Cardiac fibroblast (primary cell): ENCODE measurements around the gene HSBP1L1.
A peak's percentile ranks its signal among the peaks of the same experiment; 100 is the strongest.

Experiments used
- DNase-seq, 2 donors: peaks; one replicate each; pipeline versions ENCODE4 v3.0.0 to v3.0.0-alpha.2; 2010; ENCODE audit warnings: low read depth in 2 of 2
- H3K4me3 ChIP-seq, 2 donors: replicated peaks in 1 of 2; 1 replicate in 1 of 2; 2 replicates in 1 of 2; pipeline ENCODE4 v1.5.1; 2011; ENCODE audit warnings: low read depth in 2 of 2, low read length in 2 of 2, mild to moderate bottlenecking in 2 of 2, moderate library complexity in 1 of 2
- TF ChIP-seq, protein P1 (sequence below): IDR thresholded peaks from one replicate; pipeline ENCODE4 v1.5.1; 2011; ENCODE audit warnings: low read depth, mild to moderate bottlenecking, low read length, inconsistent platforms

The HSBP1L1 gene

DNA sequence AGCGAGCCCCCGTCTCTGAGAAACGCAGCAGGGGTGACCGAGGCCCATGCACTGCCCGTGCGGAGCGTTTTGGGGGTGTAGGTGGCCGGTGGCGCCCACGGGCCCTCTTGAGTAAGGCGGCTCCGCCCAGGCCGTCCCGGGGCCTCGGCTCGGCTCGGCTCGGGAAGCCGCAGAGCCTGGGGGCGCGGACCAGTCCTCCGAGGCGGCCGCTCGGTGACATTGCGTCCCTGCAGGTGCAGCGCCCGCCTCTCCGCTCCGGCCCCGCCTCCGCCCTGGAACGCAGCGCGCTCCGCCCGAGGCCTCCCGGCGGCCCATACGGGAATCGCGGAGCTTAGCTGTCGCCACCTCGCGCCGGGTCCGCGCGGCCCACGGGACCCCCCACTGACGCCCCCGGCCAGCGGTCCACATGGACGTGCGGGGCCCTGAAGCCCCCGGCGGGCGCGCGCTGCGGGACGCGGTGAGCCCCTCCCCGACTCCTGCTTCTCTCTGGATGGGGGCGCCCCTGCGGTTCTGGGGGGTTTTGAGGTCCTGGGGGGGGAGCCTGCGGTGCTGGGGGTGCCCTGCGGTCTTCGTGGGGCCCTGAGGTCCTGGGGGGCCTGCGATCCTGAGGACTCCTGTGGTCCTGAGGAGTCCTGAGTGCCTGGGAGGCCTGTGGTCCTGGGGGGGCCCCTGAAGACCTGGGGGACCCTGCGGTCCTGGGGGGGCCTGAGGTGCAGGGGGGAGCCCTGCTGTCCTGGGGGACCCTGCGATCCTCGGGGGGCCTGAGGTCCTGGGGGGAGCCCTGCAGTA lies at the start of gene HSBP1L1:
Gene HSBP1L1 (plus strand): TSS at position 314 of the 789 bp plus-strand sequence. CDS start 93 bp downstream, at position 407.
- DNase-seq = peak; percentile 27 to 51
- TF ChIP-seq, protein P1, sequence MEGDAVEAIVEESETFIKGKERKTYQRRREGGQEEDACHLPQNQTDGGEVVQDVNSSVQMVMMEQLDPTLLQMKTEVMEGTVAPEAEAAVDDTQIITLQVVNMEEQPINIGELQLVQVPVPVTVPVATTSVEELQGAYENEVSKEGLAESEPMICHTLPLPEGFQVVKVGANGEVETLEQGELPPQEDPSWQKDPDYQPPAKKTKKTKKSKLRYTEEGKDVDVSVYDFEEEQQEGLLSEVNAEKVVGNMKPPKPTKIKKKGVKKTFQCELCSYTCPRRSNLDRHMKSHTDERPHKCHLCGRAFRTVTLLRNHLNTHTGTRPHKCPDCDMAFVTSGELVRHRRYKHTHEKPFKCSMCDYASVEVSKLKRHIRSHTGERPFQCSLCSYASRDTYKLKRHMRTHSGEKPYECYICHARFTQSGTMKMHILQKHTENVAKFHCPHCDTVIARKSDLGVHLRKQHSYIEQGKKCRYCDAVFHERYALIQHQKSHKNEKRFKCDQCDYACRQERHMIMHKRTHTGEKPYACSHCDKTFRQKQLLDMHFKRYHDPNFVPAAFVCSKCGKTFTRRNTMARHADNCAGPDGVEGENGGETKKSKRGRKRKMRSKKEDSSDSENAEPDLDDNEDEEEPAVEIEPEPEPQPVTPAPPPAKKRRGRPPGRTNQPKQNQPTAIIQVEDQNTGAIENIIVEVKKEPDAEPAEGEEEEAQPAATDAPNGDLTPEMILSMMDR = no peak

DNA sequence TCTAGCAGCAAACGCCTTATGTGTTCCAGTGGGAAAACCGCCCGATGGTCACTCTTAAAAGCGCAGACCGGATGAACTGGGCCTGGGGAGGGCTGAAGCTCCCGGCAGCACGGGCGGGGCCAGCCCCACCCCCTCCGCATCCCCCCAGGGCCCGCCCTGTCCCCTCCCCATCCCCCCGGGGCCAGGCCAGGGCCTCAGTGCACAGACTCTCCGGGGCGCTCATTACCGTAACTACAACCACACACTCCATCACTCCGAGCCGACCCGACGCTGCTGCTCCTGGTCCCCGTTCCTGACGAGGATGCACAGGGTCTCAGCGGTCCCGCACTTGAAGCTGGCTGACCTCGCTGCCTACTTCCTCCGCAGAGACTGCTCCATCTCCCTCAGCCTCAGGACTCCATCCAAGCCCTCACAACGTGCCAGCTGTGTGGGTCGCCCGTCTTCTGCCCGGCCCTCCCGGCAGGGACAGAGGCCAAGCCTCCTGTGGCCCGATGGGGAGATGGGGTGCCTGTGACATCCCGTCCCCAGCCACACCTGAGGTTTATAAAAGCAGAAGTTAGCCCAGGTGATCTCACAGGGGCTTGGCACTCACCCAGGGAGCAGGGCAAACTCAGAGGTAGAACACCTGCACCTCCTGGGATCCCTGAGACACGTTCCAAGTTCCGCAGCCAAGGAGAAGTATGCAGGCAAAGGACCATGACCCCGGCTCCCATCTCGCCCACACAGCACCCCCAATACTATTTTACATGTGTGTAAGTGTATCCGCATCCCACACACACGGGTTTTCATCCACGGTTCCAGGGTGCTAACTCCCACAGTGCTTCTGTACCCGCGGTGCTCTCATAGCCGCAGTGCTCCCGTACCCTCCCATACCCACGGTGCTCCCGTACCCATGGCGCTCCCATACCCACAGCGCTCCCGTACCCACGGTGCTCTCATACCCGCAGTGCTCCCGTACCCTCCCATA lies 49.0 kb upstream of the HSBP1L1 start:
- TF ChIP-seq, protein P1 = no peak
- no peak for DNase-seq

More for the DNA sequence above, at the start of gene HSBP1L1:
- peak within 1 kb of the TSS; percentile 61 to 68 for H3K4me3 ChIP-seq

DNA sequence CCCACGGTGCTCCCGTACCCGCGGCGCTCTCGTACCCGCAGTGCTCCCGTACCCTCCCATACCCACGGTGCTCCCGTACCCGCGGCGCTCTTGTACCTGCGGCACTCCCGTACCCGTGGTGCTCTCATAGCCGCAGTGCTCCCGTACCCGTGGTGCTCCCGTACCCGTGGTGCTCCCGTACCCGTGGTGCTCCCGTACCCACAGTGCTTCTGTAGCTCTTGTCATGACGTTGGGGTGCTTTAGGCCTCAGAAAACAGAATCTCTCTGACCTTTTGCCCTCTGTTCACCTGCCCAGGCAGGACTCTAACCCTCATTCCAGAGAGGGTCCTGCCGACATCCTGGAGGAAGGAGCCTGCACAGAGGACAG lies 48.3 kb upstream of the HSBP1L1 start:
- DNase-seq = no peak
- TF ChIP-seq, protein P1 = no peak
- no peak overlapping the region for H3K4me3 ChIP-seq

More for the DNA sequence above, 49.0 kb upstream of the HSBP1L1 start:
- H3K4me3 ChIP-seq = no peak overlapping the region

DNA sequence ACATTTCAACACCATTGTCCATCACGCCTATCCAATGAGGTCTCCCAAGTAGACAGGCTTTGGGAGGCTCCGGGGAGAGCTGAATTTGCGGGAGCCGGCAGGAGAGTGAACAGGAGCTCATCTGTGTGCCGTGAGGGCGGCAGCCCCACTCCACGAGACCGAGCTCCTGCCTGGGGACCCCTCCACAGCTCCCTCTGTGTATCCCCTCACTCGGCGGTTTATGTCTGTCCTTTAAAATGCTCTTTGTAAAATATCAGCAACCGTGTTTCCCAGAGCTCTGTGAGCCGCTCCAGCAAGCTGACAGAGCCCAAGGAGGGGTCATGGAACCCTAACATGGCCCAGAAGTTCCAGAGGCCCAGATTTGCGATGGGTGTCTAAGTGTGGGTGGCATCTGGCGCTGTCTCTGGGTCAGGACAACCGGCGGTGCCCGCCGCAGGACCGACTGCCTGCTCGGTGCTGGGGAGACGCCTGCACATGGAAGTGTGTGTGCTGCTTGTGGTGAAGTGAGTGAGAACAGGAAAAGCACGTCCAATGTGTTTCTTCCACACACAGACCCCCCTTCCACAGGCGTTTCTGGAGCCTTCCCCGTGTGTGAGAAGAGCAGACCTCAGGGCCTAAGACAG lies 47.8 kb upstream of the HSBP1L1 start:
- TF ChIP-seq, protein P1 = no peak
- no peak overlapping the region for H3K4me3 ChIP-seq
- no peak for DNase-seq

DNA sequence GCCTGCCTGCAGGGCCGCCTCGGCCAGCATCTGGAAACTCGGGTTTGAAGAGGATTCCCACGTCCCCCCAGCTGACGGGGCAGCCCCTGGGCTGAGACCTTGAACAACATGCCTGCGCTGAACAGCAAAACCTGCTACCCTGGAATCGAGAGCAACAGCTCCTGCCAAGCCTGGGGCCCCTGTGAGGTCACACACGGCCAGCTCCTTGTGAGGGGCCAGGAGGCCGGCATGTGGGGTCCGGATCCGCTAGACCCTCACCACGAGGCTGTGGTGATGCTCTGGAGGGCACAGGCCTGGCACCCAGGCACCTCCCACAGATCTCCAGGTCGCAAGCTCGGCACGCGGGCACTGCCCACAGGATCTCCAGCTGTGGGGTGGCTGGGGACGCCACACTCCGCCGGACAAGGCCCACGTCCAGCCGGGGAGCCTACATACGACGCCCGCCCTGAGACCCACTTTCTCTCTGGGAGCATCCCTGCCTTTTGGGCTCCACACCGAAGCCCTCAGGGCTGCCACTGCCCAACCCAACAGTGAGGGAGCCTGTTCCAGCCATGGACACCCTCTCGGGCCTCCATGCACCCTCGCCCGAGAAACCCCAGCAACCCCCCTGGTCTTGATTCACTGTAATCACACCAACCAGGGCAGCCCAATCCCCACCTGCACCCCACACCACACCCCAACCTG lies 47.1 kb upstream of the HSBP1L1 start:
- DNase-seq = no peak
- no peak overlapping the region for H3K4me3 ChIP-seq
- TF ChIP-seq, protein P1 = no peak
